Measurements from ENCODE around the gene DGCR8.

DNA sequence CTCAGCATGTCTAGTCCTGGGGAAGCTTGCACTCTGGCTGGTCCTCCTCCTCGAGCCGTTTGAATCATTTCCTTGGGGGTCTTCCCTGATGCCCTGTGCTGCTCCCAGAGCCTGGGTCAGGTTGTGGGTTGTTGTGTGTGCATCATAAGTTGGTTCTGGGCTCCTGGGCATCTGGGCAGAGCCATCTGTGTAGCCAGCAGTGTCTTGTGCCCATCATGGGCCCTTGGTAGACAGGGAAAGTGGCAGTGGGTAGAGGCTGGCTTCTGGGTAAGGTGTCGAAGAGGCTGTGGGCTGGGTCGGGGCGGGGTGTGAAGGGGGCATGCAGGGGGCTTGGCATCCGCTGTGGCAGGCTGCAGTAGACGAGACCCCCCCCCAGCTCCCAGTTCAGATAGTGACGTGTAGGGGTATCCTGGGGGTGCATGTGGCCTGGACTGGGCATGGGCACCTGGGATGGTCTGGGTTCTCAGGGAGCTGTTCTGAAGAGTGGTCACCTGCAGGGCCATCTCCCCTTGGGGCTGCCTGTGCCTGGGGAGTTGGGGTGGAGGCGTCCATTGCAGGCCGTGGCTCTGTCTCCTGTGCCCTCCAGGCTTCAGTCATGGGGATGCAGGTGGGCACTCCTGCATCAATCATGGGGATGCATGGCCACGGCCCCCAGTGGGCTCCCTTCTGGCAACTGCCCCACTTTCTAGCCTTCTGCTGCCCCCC lies 44.2 kb downstream of the DGCR8 start:
- TF ChIP-seq, protein P1, sequence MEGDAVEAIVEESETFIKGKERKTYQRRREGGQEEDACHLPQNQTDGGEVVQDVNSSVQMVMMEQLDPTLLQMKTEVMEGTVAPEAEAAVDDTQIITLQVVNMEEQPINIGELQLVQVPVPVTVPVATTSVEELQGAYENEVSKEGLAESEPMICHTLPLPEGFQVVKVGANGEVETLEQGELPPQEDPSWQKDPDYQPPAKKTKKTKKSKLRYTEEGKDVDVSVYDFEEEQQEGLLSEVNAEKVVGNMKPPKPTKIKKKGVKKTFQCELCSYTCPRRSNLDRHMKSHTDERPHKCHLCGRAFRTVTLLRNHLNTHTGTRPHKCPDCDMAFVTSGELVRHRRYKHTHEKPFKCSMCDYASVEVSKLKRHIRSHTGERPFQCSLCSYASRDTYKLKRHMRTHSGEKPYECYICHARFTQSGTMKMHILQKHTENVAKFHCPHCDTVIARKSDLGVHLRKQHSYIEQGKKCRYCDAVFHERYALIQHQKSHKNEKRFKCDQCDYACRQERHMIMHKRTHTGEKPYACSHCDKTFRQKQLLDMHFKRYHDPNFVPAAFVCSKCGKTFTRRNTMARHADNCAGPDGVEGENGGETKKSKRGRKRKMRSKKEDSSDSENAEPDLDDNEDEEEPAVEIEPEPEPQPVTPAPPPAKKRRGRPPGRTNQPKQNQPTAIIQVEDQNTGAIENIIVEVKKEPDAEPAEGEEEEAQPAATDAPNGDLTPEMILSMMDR (IDR thresholded peaks at IDR 0.05; ENCODE audit: insufficient read depth, low read length, poor library complexity, severe bottlenecking), result no peak
- no peak for TF ChIP-seq EZH2phosphoT487 (conservative IDR thresholded peaks at IDR 0.05; ENCODE audit: low read length)

All from SU-DHL-6 (cell line).